ENCODE measurements around the gene BACH2. TPM values are rescaled to one million over a fixed set of nuclear protein-coding genes. Genes with fewer than 3 reads are reported as not detected.

Gene BACH2
- total RNA-seq, 2 experiments from 2014 or later, result 157 to 170 TPM

DNA sequence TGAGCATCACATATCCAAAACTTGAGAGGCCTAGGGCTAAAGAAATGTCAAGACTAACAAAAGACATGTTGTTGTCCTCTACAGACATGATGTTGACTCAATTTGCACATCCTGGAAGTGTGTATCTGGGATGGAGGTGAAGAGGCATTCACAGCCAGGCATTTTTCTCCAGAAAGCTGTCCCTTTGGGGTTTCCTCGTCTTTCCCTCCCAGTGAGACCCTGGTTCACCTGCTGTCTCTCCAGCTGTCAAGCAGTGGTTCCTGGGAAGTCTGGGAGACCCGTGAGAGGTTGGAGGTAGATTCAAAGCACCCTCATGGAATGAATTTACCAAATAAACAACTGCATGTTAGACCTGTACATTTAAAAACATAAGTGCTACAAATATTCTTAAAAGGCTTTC lies 32.1 kb downstream of the BACH2 start:
- CTCF ChIA-PET, result interaction anchor here (1.9 kb wide), 1 partner anchor 8 kb away, joined by 6 read pairs; no protein-coding TSS in a partner anchor
- no peaks in the 10 kb centered on the region for H3K27me3 ChIP-seq (ENCODE audit: control insufficient read depth in 1 of 2, insufficient read depth in 2 of 2, low read length in 2 of 2)
- Mint-ChIP-seq H3K4me1 (ENCODE audit: low read depth) (peaks cover 96% of the 10 kb centered on the region), H3K36me3 (ENCODE audit: low read depth) (peaks cover 81% of the 10 kb centered on the region), H3K27me3 (no peaks in the 10 kb centered on the region), H3K27ac (peak overlapping the region; percentile 96), H3K4me3 (no peak overlapping the region), H3K9me3 (peaks cover 7% of the 10 kb centered on the region)
- peaks cover 3% of the 10 kb centered on the region for H3K36me3 ChIP-seq (ENCODE audit: insufficient read depth, low read length)
- H3K4me3 ChIP-seq (ENCODE audit: low read length), result no peak overlapping the region
- ATAC-seq (ENCODE audit: poor library complexity) (no peak), DNase-seq (no peak)
- TF ChIP-seq CTCF (IDR thresholded peaks at IDR 0.05), result no peak
- H3K9me3 ChIP-seq (ENCODE audit: control insufficient read depth in 1 of 2, insufficient read depth in 1 of 2, low read length in 2 of 2), result no peaks in the 10 kb centered on the region
- intact Hi-C loops (cut with DNase I, micrococcal nuclease), result loop anchor here (2.0 kb wide), 2 partner anchors 14 to 16 kb away; no protein-coding TSS in a partner anchor
- H3K27ac ChIP-seq (ENCODE audit: low read depth in 1 of 2, low read length in 2 of 2), result no peak overlapping the region
- peaks cover 19% of the 10 kb centered on the region for H3K4me1 ChIP-seq (ENCODE audit: insufficient read depth, low read length)
- POLR2A ChIA-PET, result interaction anchor here (1.3 to 3.9 kb wide), 2 partner anchors 10 to 31 kb away, joined by 4 to 26 read pairs; no protein-coding TSS in a partner anchor

DNA sequence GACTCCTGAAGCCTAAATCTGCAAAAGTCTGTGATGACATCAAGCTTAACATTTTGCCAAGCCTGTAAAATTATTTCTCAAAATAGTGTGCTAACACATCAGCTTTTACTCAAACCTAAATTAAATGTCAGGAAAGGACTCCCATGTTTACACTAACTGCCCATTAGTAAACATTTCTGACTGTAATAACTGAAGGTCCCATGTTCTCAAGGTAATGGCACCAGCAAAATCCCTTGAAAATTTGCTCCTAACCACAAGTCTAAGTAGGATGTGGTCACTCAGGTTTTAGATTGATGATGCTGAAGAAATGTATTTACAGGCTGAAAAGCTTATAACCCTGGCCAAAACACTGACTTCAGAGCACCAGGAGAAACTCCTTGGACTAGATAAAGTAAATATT lies 33.0 kb downstream of the BACH2 start:
- Mint-ChIP-seq H3K36me3 (ENCODE audit: low read depth) (peaks cover 85% of the 10 kb centered on the region), H3K9me3 (peaks cover 8% of the 10 kb centered on the region), H3K4me1 (ENCODE audit: low read depth) (peaks cover 97% of the 10 kb centered on the region), H3K27ac (peak overlapping the region; percentile 96), H3K27me3 (no peaks in the 10 kb centered on the region), H3K4me3 (peak overlapping the region; percentile 40)
- DNase-seq (peak in 1 of 14 experiments; percentile 46), ATAC-seq (ENCODE audit: poor library complexity) (no peak)
- Histone ChIP-seq H3K27me3 (ENCODE audit: control insufficient read depth in 1 of 2, insufficient read depth in 2 of 2, low read length in 2 of 2) (no peaks in the 10 kb centered on the region), H3K9me3 (ENCODE audit: control insufficient read depth in 1 of 2, insufficient read depth in 1 of 2, low read length in 2 of 2) (no peaks in the 10 kb centered on the region), H3K27ac (ENCODE audit: low read depth in 1 of 2, low read length in 2 of 2) (no peak overlapping the region), H3K4me3 (ENCODE audit: low read length) (no peak overlapping the region), H3K36me3 (ENCODE audit: insufficient read depth, low read length) (peaks cover 3% of the 10 kb centered on the region), H3K4me1 (ENCODE audit: insufficient read depth, low read length) (peaks cover 19% of the 10 kb centered on the region)
- no peak for TF ChIP-seq CTCF (IDR thresholded peaks at IDR 0.05)
- ChIA-PET CTCF (interaction anchor here (1.3 to 1.9 kb wide), 2 partner anchors 9 to 32 kb away, joined by 4 to 6 read pairs; no protein-coding TSS in a partner anchor), POLR2A (interaction anchor here (1.1 to 3.9 kb wide), 9 partner anchors 9 to 43 kb away, joined by 3 to 26 read pairs (median 4); no protein-coding TSS in a partner anchor)
- intact Hi-C loops (cut with DNase I, micrococcal nuclease), result loop anchor here (2.0 kb wide), 2 partner anchors 13 to 15 kb away; no protein-coding TSS in a partner anchor

- Mint-ChIP-seq H3K9me3 (peaks cover 9% of the 10 kb centered on the region), H3K4me3 (no peak overlapping the region), H3K27ac (peak overlapping the region; percentile 67), H3K36me3 (ENCODE audit: low read depth) (peaks cover 88% of the 10 kb centered on the region), H3K4me1 (ENCODE audit: low read depth) (peaks cover 95% of the 10 kb centered on the region), H3K27me3 (no peaks in the 10 kb centered on the region)
- Histone ChIP-seq H3K27me3 (ENCODE audit: control insufficient read depth in 1 of 2, insufficient read depth in 2 of 2, low read length in 2 of 2) (no peaks in the 10 kb centered on the region), H3K27ac (ENCODE audit: low read depth in 1 of 2, low read length in 2 of 2) (no peak overlapping the region), H3K4me3 (ENCODE audit: low read length) (no peak overlapping the region), H3K4me1 (ENCODE audit: insufficient read depth, low read length) (peaks cover 13% of the 10 kb centered on the region), H3K36me3 (ENCODE audit: insufficient read depth, low read length) (peaks cover 3% of the 10 kb centered on the region), H3K9me3 (ENCODE audit: control insufficient read depth in 1 of 2, insufficient read depth in 1 of 2, low read length in 2 of 2) (peaks cover 0 to 3% of the 10 kb centered on the region in 2 experiments)
- POLR2A ChIA-PET, result no interaction called here
- DNase-seq (no peak), ATAC-seq (ENCODE audit: poor library complexity) (no peak)
- intact Hi-C loops (cut with DNase I, micrococcal nuclease), result no loop called here
- CTCF ChIA-PET, result interaction anchor here (1.2 kb wide), 1 partner anchor 10 kb away, joined by 3 read pairs; no protein-coding TSS in a partner anchor
- TF ChIP-seq CTCF (IDR thresholded peaks at IDR 0.05), result no peak
Measured at GRCh38 chr6:90261801-90262200, 34.8 kb downstream of the BACH2 start.
